Measurements from ENCODE around the gene CEP128. TPM values are rescaled to one million over a fixed set of nuclear protein-coding genes. Genes with fewer than 3 reads are reported as not detected.

CEP128 gene
- total RNA-seq, 2 experiments from 2014 or later = 19.4 to 22.8 TPM

- no peak overlapping the region for H3K27ac Mint-ChIP-seq
- intact Hi-C loops (cut with micrococcal nuclease) = no loop called here
- ChIA-PET CTCF (no interaction called here), POLR2A (no interaction called here)
- no peak for DNase-seq
- H3K9me3 Mint-ChIP-seq = no peaks in the 10 kb centered on the region
- no peaks in the 10 kb centered on the region for H3K27me3 Mint-ChIP-seq
- H3K4me1 Mint-ChIP-seq (ENCODE audit: low read depth) = no peaks in the 10 kb centered on the region
- H3K4me3 Mint-ChIP-seq = no peak overlapping the region
- peaks cover 15% of the 10 kb centered on the region for H3K36me3 Mint-ChIP-seq
Measured at GRCh38 chr14:80698974-80699373, 242.6 kb downstream of the CEP128 start.

- no peaks in the 10 kb centered on the region for H3K4me1 Mint-ChIP-seq (ENCODE audit: low read depth)
Measured at GRCh38 chr14:80695869-80696268, 245.7 kb downstream of the CEP128 start.

DNA sequence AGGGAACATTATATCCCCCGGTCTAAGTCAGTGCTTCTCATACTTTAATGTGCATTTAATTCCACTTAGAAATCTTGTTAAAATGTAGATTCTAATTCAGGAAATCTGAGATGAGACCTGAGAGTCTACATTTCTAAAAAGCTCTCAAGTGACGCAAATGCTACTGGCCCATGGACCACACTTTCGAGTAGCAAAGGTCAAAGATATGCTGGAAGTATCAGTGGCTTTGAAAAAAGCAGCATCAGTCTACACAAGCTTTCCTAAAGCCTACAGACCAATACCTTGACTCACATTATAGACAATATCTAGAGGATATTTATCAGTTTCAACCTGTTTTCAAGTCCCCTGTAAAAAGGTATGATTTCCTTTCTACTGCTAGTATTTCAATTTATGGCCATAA, 248.6 kb downstream of the CEP128 start:
- intact Hi-C loops (cut with micrococcal nuclease) = loop anchor here (1.0 kb wide), 1 partner anchor 38 kb away; no protein-coding TSS in a partner anchor
- ChIA-PET POLR2A (no interaction called here), CTCF (no interaction called here)

More at GRCh38 chr14:80695869-80696268, 245.7 kb downstream of the CEP128 start:
- Mint-ChIP-seq H3K9me3 (no peaks in the 10 kb centered on the region), H3K4me3 (no peak overlapping the region), H3K36me3 (peaks cover 11% of the 10 kb centered on the region), H3K27ac (no peak overlapping the region), H3K27me3 (no peaks in the 10 kb centered on the region)
- no peak for DNase-seq
- ChIA-PET POLR2A (no interaction called here), CTCF (no interaction called here)
- intact Hi-C loops (cut with micrococcal nuclease) = no loop called here

GRCh38 chr14:80681651-80682050, 259.9 kb downstream of the CEP128 start:
- no peak for DNase-seq
- no peak overlapping the region for H3K27ac Mint-ChIP-seq
- CTCF ChIA-PET = no interaction called here
- H3K9me3 Mint-ChIP-seq = peaks cover 66% of the 10 kb centered on the region
- intact Hi-C loops (cut with micrococcal nuclease) = no loop called here
- peaks cover 58% of the 10 kb centered on the region for H3K36me3 Mint-ChIP-seq
- H3K4me1 Mint-ChIP-seq (ENCODE audit: low read depth) = no peaks in the 10 kb centered on the region
- no peaks in the 10 kb centered on the region for H3K27me3 Mint-ChIP-seq
- POLR2A ChIA-PET = no interaction called here
- no peak overlapping the region for H3K4me3 Mint-ChIP-seq

More for the DNA sequence above, 248.6 kb downstream of the CEP128 start:
- Mint-ChIP-seq H3K4me1 (ENCODE audit: low read depth) (no peaks in the 10 kb centered on the region), H3K36me3 (peaks cover 11% of the 10 kb centered on the region), H3K4me3 (no peak overlapping the region), H3K9me3 (no peaks in the 10 kb centered on the region), H3K27ac (no peak overlapping the region), H3K27me3 (no peaks in the 10 kb centered on the region)
- no peak for DNase-seq

DNA sequence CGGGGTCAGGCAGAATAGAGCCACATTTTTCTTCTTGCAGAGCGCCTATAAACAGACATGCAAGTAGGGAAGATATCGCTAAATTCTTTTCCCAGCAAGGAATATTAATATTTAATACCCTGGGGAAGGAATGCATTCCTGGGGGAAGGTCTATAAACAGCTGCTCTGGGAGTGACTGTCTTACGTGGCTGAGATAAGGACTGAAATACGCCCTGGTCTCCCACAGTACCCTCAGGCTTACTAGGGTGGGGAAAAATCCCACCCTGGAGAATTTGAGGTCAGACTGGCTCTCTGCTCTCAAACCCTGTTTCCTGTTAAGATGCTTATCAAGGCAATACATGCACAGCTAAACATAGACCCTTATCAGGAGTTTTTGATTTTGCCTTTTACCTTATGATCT, 262.3 kb downstream of the CEP128 start:
- H3K4me3 Mint-ChIP-seq = no peak overlapping the region
- no peaks in the 10 kb centered on the region for H3K4me1 Mint-ChIP-seq (ENCODE audit: low read depth)
- intact Hi-C loops (cut with micrococcal nuclease) = no loop called here
- POLR2A ChIA-PET = no interaction called here
- H3K27me3 Mint-ChIP-seq = no peaks in the 10 kb centered on the region
- peaks cover 59% of the 10 kb centered on the region for H3K9me3 Mint-ChIP-seq
- no peak for DNase-seq
- H3K27ac Mint-ChIP-seq = no peak overlapping the region
- CTCF ChIA-PET = no interaction called here
- H3K36me3 Mint-ChIP-seq = peaks cover 54% of the 10 kb centered on the region

DNA sequence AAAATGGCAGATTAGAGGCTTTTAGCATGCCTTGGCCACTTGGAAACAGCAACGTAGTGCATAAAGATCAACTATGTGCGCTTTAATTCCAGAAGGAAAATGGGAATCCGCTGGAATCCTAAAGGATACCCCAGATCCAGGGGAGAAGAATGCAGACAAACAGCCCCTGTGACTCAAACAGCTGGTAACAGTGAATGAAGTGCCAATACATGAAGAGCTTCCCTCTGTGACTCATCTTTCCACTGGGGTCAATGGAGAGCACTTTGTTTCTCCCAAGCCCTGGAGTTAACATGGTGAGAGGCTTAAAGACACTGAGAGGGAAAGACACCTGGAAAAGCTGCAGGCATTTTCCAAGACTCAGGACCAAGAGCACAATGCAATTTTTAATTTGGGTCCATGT, 263.1 kb downstream of the CEP128 start:
- Mint-ChIP-seq H3K4me1 (ENCODE audit: low read depth) (no peaks in the 10 kb centered on the region), H3K27ac (no peak overlapping the region), H3K4me3 (no peak overlapping the region), H3K36me3 (peaks cover 47% of the 10 kb centered on the region), H3K27me3 (no peaks in the 10 kb centered on the region), H3K9me3 (peaks cover 50% of the 10 kb centered on the region)
- ChIA-PET POLR2A (no interaction called here), CTCF (no interaction called here)
- DNase-seq = no peak
- intact Hi-C loops (cut with micrococcal nuclease) = no loop called here

- POLR2A ChIA-PET = no interaction called here
- Mint-ChIP-seq H3K27me3 (no peaks in the 10 kb centered on the region), H3K4me3 (no peak overlapping the region), H3K9me3 (peaks cover 26% of the 10 kb centered on the region), H3K36me3 (peaks cover 29% of the 10 kb centered on the region), H3K4me1 (ENCODE audit: low read depth) (peaks cover 2% of the 10 kb centered on the region), H3K27ac (no peak overlapping the region)
- CTCF ChIA-PET = no interaction called here
- DNase-seq = no peak
- intact Hi-C loops (cut with micrococcal nuclease) = no loop called here
Measured at GRCh38 chr14:80669426-80669825, 272.1 kb downstream of the CEP128 start.

GRCh38 chr14:80664576-80664975, 277.0 kb downstream of the CEP128 start:
- ChIA-PET CTCF (no interaction called here), POLR2A (no interaction called here)
- Mint-ChIP-seq H3K4me3 (no peak overlapping the region), H3K9me3 (peaks cover 18% of the 10 kb centered on the region), H3K4me1 (ENCODE audit: low read depth) (peaks cover 2% of the 10 kb centered on the region), H3K27ac (no peak overlapping the region), H3K27me3 (no peaks in the 10 kb centered on the region), H3K36me3 (peaks cover 22% of the 10 kb centered on the region)
- no peak for DNase-seq
- intact Hi-C loops (cut with micrococcal nuclease) = no loop called here

DNA sequence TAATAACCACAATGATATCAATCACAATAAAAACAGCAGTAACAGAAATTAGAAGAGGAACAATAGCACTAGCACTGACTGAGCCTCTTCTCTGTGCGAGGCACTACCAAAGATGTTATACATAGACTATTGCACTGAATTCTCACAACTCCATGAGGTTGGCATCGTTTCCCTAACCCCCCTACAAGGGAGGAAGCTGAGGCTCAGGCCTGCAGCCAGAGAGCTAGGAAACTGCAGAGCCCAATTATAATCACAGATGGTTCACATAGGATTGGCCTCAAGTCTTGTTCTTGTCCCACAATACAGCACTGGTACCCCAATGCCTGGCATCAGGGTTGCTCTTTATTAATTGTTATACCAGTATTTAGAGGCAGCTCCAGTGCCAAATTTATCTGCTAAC, 278.0 kb downstream of the CEP128 start:
- ChIA-PET CTCF (interaction anchor here (0.6 kb wide), 1 partner anchor 78 kb away, joined by 3 read pairs; no protein-coding TSS in a partner anchor), POLR2A (no interaction called here)
- Mint-ChIP-seq H3K4me1 (ENCODE audit: low read depth) (peaks cover 2% of the 10 kb centered on the region), H3K4me3 (no peak overlapping the region), H3K27ac (no peak overlapping the region), H3K9me3 (peaks cover 8% of the 10 kb centered on the region), H3K36me3 (peaks cover 15% of the 10 kb centered on the region), H3K27me3 (no peaks in the 10 kb centered on the region)
- no peak for DNase-seq
- intact Hi-C loops (cut with micrococcal nuclease) = no loop called here

GRCh38 chr14:80659783-80660182, 281.8 kb downstream of the CEP128 start:
- Mint-ChIP-seq H3K4me1 (ENCODE audit: low read depth) (peaks cover 2% of the 10 kb centered on the region), H3K9me3 (no peaks in the 10 kb centered on the region), H3K36me3 (peaks cover 4% of the 10 kb centered on the region), H3K4me3 (no peak overlapping the region), H3K27me3 (no peaks in the 10 kb centered on the region), H3K27ac (no peak overlapping the region)
- DNase-seq = no peak
- intact Hi-C loops (cut with micrococcal nuclease) = no loop called here
- CTCF ChIA-PET = no interaction called here
- POLR2A ChIA-PET = no interaction called here

DNA sequence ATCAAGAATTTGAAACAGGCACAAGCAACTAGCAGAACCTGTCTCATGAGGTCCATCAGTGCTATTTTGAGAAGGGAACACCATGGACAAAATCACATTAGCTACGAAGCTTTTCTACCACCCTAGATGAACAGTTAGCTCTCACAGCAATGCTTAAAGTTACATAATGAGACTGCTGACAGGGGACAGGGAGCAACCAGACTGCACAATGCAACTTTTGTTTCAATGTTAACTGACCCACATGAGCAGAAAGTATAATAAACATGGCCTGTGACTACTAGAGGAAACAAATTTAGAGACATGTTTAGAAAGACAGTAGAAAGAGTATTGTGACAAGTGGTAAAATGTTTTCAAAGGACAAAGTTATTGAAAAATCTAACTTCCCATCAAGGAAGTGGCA, 282.8 kb downstream of the CEP128 start:
- Mint-ChIP-seq H3K27ac (no peak overlapping the region), H3K4me3 (no peak overlapping the region), H3K27me3 (no peaks in the 10 kb centered on the region), H3K4me1 (ENCODE audit: low read depth) (no peaks in the 10 kb centered on the region), H3K9me3 (no peaks in the 10 kb centered on the region), H3K36me3 (peaks cover 5% of the 10 kb centered on the region)
- POLR2A ChIA-PET = no interaction called here
- CTCF ChIA-PET = no interaction called here
- intact Hi-C loops (cut with micrococcal nuclease) = no loop called here
- DNase-seq = no peak

DNA sequence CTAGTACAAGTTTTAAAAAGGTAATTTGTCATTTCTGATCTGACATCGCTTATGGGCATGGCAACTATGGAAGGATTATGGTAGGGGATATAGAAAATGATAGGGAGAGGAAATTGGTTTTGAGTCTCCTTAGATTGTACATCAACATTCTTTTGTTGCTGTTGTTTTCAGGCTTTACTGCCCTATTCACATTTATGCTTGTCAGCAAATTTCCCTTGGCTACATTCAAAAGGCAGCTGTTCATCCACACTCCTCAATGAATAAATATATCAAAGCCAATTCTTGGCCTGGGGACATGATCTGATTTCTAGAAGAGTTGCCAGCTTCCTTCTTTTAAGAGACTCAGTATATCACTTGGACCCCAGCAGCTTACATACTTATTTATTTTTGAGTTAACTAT, 283.4 kb downstream of the CEP128 start:
- no peaks in the 10 kb centered on the region for H3K4me1 Mint-ChIP-seq (ENCODE audit: low read depth)
- H3K4me3 Mint-ChIP-seq = no peak overlapping the region
- intact Hi-C loops (cut with micrococcal nuclease) = no loop called here
- peaks cover 7% of the 10 kb centered on the region for H3K36me3 Mint-ChIP-seq
- DNase-seq = no peak
- H3K27me3 Mint-ChIP-seq = no peaks in the 10 kb centered on the region
- POLR2A ChIA-PET = no interaction called here
- H3K27ac Mint-ChIP-seq = no peak overlapping the region
- CTCF ChIA-PET = no interaction called here
- peaks cover 2% of the 10 kb centered on the region for H3K9me3 Mint-ChIP-seq

- H3K27me3 Mint-ChIP-seq = no peaks in the 10 kb centered on the region
- ChIA-PET POLR2A (no interaction called here), CTCF (interaction anchor here (0.6 kb wide), 1 partner anchor 526 kb away, joined by 3 read pairs; no protein-coding TSS in a partner anchor)
- H3K27ac Mint-ChIP-seq = no peak overlapping the region
- H3K36me3 Mint-ChIP-seq = peaks cover 19% of the 10 kb centered on the region
- H3K4me1 Mint-ChIP-seq (ENCODE audit: low read depth) = no peaks in the 10 kb centered on the region
- no peak for DNase-seq
- peaks cover 24% of the 10 kb centered on the region for H3K9me3 Mint-ChIP-seq
- no peak overlapping the region for H3K4me3 Mint-ChIP-seq
- intact Hi-C loops (cut with micrococcal nuclease) = no loop called here
Measured at GRCh38 chr14:80653956-80654355, 287.6 kb downstream of the CEP128 start.
